ENCODE results near the gene KCTD5.
A peak's percentile ranks its signal among the peaks of the same experiment; 100 is the strongest.
"Not testable (repeated sequence)": the region's sequence is repeated elsewhere in the genome, so short reads cannot be mapped to it uniquely, and the experiment has no call there.

Gene KCTD5

GRCh38 chr16:2659560-2659959 lies 22.8 kb upstream of the KCTD5 start:
- H3K36me3 ChIP-seq (ENCODE audit: control insufficient read depth, insufficient read depth, low read length); H3K4me3 ChIP-seq (ENCODE audit: extremely low read depth, insufficient read depth, low read length, poor library complexity, severe bottlenecking); H3K9me3 ChIP-seq (ENCODE audit: control insufficient read depth, low read length); H3K27ac ChIP-seq (ENCODE audit: low read depth, low read length, severe bottlenecking): not testable (repeated sequence)
- 90 to 100% methylated on average over 1 to 5 of the region's 8 CpGs for WGBS, 2 experiments (ENCODE audit: insufficient coverage in 2 of 2)
- peaks cover 15% of the 10 kb centered on the region for H3K4me1 ChIP-seq (ENCODE audit: control insufficient read depth, insufficient read depth, low read length, poor library complexity, severe bottlenecking)

DNA sequence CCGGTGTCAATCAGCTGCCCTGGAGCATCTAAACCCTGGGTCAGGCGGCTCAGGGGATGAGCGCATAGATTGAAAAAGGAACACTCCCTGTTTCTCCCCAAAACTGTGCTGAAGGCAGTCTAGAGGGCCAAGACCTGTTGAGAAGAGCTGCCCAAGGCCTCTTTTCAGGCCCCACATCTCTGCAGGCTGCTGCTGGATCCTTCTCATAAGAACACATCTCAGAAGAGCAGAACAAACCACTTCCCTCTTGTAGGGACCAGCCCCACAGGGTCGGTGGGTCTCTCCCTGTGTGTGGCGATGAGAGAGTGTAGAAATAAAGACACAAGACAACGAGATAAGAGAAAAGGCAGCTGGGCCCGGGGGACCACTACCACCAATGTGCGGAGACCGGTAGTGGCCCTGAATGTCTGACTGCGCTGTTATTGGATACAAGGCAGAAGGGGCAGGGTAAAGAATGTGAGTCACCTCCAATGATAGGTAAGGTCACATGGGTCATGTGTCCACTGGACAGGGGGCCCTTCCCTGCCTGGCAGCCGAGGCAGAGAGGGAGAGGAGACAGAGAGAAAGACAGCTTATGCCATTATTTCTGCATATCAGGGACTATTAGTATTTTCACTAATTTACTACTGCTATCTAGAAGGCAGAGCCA lies 22.2 kb upstream of the KCTD5 start:
- H3K27ac ChIP-seq (ENCODE audit: low read depth, low read length, severe bottlenecking); H3K36me3 ChIP-seq (ENCODE audit: control insufficient read depth, insufficient read depth, low read length); H3K4me3 ChIP-seq (ENCODE audit: extremely low read depth, insufficient read depth, low read length, poor library complexity, severe bottlenecking); H3K9me3 ChIP-seq (ENCODE audit: control insufficient read depth, low read length): not testable (repeated sequence)
- H3K4me1 ChIP-seq (ENCODE audit: control insufficient read depth, insufficient read depth, low read length, poor library complexity, severe bottlenecking), result peaks cover 15% of the 10 kb centered on the region
- 91 to 95% methylated on average over 5 to 6 of the region's 11 CpGs for WGBS, 2 experiments (ENCODE audit: insufficient coverage in 2 of 2)

- not testable (repeated sequence) for H3K36me3 ChIP-seq (ENCODE audit: control insufficient read depth, insufficient read depth, low read length); H3K9me3 ChIP-seq (ENCODE audit: control insufficient read depth, low read length); H3K4me3 ChIP-seq (ENCODE audit: extremely low read depth, insufficient read depth, low read length, poor library complexity, severe bottlenecking); H3K27ac ChIP-seq (ENCODE audit: low read depth, low read length, severe bottlenecking)
- WGBS, 2 experiments (ENCODE audit: insufficient coverage in 2 of 2), result 50 to 72% methylated on average over 6 to 10 of the region's 21 CpGs
- peaks cover 15% of the 10 kb centered on the region for H3K4me1 ChIP-seq (ENCODE audit: control insufficient read depth, insufficient read depth, low read length, poor library complexity, severe bottlenecking)
Measured at GRCh38 chr16:2660755-2661373, 21.5 kb upstream of the KCTD5 start.

- Histone ChIP-seq H3K36me3 (ENCODE audit: control insufficient read depth, insufficient read depth, low read length) (no peaks in the 10 kb centered on the region), H3K9me3 (ENCODE audit: control insufficient read depth, low read length) (no peaks in the 10 kb centered on the region), H3K4me1 (ENCODE audit: control insufficient read depth, insufficient read depth, low read length, poor library complexity, severe bottlenecking) (peaks cover 15% of the 10 kb centered on the region), H3K27ac (ENCODE audit: low read depth, low read length, severe bottlenecking) (peak overlapping the region; percentile 71), H3K4me3 (ENCODE audit: extremely low read depth, insufficient read depth, low read length, poor library complexity, severe bottlenecking) (no peak overlapping the region)
- 84 to 85% methylated on average over 18 to 20 of the region's 23 CpGs for WGBS, 2 experiments (ENCODE audit: insufficient coverage in 2 of 2)
Measured at GRCh38 chr16:2663553-2664546, 18.5 kb upstream of the KCTD5 start.

- Histone ChIP-seq H3K9me3 (ENCODE audit: control insufficient read depth, low read length) (no peaks in the 10 kb centered on the region), H3K36me3 (ENCODE audit: control insufficient read depth, insufficient read depth, low read length) (no peaks in the 10 kb centered on the region), H3K27ac (ENCODE audit: low read depth, low read length, severe bottlenecking) (no peak overlapping the region), H3K4me1 (ENCODE audit: control insufficient read depth, insufficient read depth, low read length, poor library complexity, severe bottlenecking) (peaks cover 15% of the 10 kb centered on the region), H3K4me3 (ENCODE audit: extremely low read depth, insufficient read depth, low read length, poor library complexity, severe bottlenecking) (no peak overlapping the region)
- WGBS, 2 experiments (ENCODE audit: insufficient coverage in 2 of 2), result 92 to 98% methylated on average over 4 to 5 of the region's 9 CpGs
Measured at GRCh38 chr16:2664574-2664982, 17.7 kb upstream of the KCTD5 start.

DNA sequence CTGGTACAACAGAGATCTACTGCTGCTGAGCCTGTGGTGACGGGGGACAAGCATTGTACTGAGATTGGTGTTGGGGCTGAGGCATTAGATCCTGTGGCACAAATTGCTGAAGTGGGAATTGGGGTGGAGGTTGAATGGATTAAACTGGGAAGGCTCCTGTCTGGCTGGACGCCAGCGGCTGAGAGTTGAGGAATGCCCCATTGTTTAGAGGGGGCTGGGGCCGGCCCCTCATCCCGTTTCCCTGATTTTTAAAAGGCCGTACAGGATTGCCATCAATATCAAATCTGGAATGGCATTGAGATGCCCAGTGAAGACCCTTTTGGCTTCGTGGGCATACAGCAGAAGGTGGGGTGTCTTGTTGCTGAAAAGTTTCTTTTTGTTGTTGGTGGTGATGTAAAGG lies 15.7 kb upstream of the KCTD5 start:
- 92 to 98% methylated on average over 6 to 7 of the region's 7 CpGs for WGBS, 2 experiments (ENCODE audit: insufficient coverage in 2 of 2)

DNA sequence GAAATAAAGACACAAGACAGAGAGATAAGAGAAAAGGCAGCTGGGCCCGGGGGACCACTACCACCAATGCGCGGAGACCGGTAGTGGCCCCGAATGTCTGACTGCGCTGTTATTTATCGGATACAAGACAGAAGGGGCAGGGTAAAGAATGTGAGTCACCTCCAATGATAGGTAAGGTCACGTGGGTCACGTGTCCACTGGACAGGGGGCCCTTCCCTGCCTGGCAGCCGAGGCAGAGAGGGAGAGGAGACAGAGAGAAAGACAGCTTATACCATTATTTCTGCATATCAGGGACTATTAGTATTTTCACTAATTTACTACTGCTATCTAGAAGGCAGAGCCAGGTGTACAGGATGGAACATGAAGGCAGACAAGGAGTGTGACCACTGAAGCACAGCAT lies 12.7 kb upstream of the KCTD5 start:
- not testable (repeated sequence) for H3K27ac ChIP-seq (ENCODE audit: low read depth, low read length, severe bottlenecking); H3K4me3 ChIP-seq (ENCODE audit: extremely low read depth, insufficient read depth, low read length, poor library complexity, severe bottlenecking); H3K36me3 ChIP-seq (ENCODE audit: control insufficient read depth, insufficient read depth, low read length); H3K4me1 ChIP-seq (ENCODE audit: control insufficient read depth, insufficient read depth, low read length, poor library complexity, severe bottlenecking); H3K9me3 ChIP-seq (ENCODE audit: control insufficient read depth, low read length)
- 99 to 100% methylated on average over 6 to 7 of the region's 10 CpGs for WGBS, 2 experiments (ENCODE audit: insufficient coverage in 2 of 2)

More for the DNA sequence above, 15.7 kb upstream of the KCTD5 start:
- H3K9me3 ChIP-seq (ENCODE audit: control insufficient read depth, low read length); H3K27ac ChIP-seq (ENCODE audit: low read depth, low read length, severe bottlenecking); H3K4me3 ChIP-seq (ENCODE audit: extremely low read depth, insufficient read depth, low read length, poor library complexity, severe bottlenecking); H3K36me3 ChIP-seq (ENCODE audit: control insufficient read depth, insufficient read depth, low read length): not testable (repeated sequence)
- peaks cover 15% of the 10 kb centered on the region for H3K4me1 ChIP-seq (ENCODE audit: control insufficient read depth, insufficient read depth, low read length, poor library complexity, severe bottlenecking)

DNA sequence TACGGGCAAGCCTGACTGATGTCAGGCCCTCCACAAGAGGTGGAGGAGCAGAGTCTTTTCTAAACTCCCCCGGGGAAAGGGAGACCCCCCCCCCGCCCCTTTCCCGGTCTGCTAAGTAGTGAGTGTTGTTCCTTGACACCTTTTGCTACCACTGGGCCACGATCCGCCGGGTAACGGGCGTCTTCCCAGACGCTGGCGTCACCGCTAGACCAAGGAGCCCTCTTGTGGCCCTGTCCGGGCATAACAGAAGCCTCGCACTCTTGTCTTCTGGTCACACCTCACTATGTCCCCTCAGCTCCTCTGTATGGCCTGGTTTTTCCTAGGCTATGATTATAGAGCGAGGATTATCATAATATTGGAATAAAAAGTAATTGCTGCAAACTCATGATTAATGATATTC lies 12.3 kb upstream of the KCTD5 start:
- H3K9me3 ChIP-seq (ENCODE audit: control insufficient read depth, low read length); H3K4me1 ChIP-seq (ENCODE audit: control insufficient read depth, insufficient read depth, low read length, poor library complexity, severe bottlenecking); H3K4me3 ChIP-seq (ENCODE audit: extremely low read depth, insufficient read depth, low read length, poor library complexity, severe bottlenecking); H3K27ac ChIP-seq (ENCODE audit: low read depth, low read length, severe bottlenecking); H3K36me3 ChIP-seq (ENCODE audit: control insufficient read depth, insufficient read depth, low read length): not testable (repeated sequence)
- WGBS, 2 experiments (ENCODE audit: insufficient coverage in 2 of 2), result 3 to 43% methylated on average over 2 to 10 of the region's 15 CpGs

GRCh38 chr16:2671193-2671592 lies 11.1 kb upstream of the KCTD5 start:
- H3K4me3 ChIP-seq (ENCODE audit: extremely low read depth, insufficient read depth, low read length, poor library complexity, severe bottlenecking); H3K36me3 ChIP-seq (ENCODE audit: control insufficient read depth, insufficient read depth, low read length); H3K9me3 ChIP-seq (ENCODE audit: control insufficient read depth, low read length); H3K27ac ChIP-seq (ENCODE audit: low read depth, low read length, severe bottlenecking); H3K4me1 ChIP-seq (ENCODE audit: control insufficient read depth, insufficient read depth, low read length, poor library complexity, severe bottlenecking): not testable (repeated sequence)
- 91 to 98% methylated on average over 5 to 6 of the region's 10 CpGs for WGBS, 2 experiments (ENCODE audit: insufficient coverage in 2 of 2)

DNA sequence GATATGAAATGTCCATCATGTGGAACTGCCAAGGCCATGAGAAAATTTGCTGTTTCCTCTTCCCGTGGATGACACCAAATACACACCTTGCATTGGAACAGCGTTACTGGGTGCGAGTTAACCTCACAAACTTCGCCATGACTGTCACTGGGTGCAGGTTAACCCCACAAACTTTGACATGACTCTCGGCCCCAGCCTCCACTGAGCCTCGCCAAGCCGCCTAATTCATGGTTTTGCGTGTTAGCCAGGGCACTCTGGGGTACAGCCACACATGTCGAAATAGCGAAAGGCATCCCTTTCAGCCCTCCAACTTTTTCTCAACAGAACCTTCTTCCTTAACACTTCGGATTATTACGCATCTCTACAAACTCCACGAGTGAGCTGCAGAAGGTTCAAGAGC lies 10.6 kb upstream of the KCTD5 start:
- Histone ChIP-seq H3K4me3 (ENCODE audit: extremely low read depth, insufficient read depth, low read length, poor library complexity, severe bottlenecking) (no peak overlapping the region), H3K9me3 (ENCODE audit: control insufficient read depth, low read length) (no peaks in the 10 kb centered on the region), H3K27ac (ENCODE audit: low read depth, low read length, severe bottlenecking) (no peak overlapping the region), H3K4me1 (ENCODE audit: control insufficient read depth, insufficient read depth, low read length, poor library complexity, severe bottlenecking) (peaks cover 9% of the 10 kb centered on the region), H3K36me3 (ENCODE audit: control insufficient read depth, insufficient read depth, low read length) (no peaks in the 10 kb centered on the region)
- WGBS, 2 experiments (ENCODE audit: insufficient coverage in 2 of 2), result 94 to 97% methylated on average over 11 to 13 of the region's 13 CpGs
